PC-9 (cell line): ENCODE measurements around the gene SPEN.

Experiments used
- CTCF ChIP-seq: fragments of 200-600 bp; sonication (generic); conservative IDR thresholded peaks from 2 replicates; pipeline ENCODE4 v1.6.1; 2017; ENCODE audit warnings: mixed run types, antibody characterized with exemption, mild to moderate bottlenecking, moderate library complexity
- EZH2 ChIP-seq: fragments of 200-600 bp; sonication (generic); IDR thresholded peaks from 2 replicates; pipeline ENCODE4 v1.8.0; 2017; ENCODE audit warnings: antibody characterized with exemption, low read depth

GRCh38 chr1:15911141-15911540 lies 63.6 kb downstream of the SPEN start:
- TF ChIP-seq CTCF (no peak), EZH2 (no peak)
